HG03469 (cell line): Measurements from ENCODE around the gene PET100.

Experiments
- ATAC-seq: cut with Tn5 transposase; IDR thresholded peaks from one replicate; pipeline ENCODE4 v1.9.1; 2021; ENCODE audit warnings: mild to moderate bottlenecking, moderate library complexity, moderate number of reproducible peaks; ENCODE audit not compliant: unreplicated experiment

The PET100 gene

DNA sequence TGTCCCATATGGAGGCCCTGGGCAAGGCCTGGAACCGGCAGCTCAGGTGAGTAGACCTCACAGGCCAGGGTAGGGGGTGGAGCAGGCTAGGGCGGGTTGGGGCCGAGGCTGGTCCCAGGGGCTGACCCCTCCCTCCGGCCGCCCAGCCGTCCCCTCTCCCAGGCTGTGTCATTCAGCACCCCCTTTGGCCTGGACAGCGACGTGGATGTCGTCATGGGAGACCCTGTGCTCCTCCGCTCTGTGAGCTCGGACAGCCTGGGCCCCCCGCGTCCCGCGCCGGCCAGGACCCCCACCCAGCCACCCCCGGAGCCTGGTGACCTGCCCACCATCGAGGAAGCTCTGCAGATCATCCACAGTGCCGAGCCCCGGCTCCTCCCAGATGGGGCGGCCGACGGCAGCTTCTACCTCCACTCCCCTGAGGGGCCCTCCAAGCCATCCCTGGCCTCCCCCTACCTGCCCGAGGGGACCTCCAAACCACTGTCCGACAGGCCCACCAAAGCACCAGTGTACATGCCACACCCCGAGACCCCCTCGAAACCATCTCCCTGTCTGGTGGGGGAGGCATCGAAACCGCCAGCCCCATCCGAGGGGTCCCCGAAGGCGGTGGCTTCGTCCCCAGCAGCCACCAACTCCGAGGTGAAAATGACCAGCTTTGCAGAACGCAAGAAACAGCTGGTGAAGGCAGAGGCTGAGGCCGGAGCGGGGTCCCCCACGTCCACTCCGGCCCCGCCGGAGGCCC is 17.9 kb upstream of the PET100 start:
- no peak for ATAC-seq

DNA sequence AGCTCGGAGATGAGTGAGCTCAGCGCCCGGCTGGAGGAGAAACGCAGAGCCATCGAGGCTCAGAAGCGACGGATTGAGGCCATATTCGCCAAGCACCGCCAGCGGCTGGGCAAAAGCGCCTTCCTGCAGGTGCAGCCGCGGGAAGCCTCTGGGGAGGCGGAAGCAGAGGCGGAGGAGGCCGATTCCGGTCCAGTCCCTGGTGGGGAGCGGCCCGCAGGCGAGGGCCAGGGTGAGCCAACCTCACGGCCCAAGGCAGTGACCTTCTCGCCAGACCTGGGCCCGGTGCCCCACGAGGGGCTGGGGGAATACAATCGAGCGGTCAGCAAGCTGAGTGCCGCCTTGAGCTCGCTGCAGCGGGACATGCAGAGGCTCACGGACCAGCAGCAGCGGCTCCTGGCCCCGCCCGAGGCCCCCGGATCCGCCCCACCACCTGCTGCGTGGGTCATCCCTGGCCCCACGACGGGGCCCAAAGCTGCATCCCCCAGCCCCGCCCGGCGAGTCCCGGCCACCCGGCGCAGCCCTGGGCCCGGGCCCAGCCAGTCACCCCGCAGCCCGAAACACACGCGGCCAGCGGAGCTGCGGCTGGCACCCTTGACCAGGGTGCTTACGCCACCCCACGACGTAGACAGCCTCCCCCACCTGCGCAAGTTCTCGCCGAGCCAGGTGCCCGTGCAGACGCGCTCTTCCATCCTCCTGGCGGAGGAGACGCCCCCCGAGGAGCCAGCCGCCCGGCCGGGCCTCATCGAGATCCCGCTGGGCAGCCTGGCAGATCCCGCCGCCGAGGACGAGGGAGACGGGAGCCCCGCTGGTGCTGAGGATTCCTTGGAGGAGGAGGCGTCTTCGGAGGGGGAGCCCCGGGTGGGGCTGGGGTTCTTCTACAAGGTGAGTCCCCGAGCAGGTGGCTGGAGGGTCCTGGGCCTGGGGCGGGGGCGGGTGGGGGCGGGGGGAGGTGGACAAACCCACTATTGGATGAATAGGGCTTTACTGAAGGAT is 17.0 kb upstream of the PET100 start:
- ATAC-seq: no peak

DNA sequence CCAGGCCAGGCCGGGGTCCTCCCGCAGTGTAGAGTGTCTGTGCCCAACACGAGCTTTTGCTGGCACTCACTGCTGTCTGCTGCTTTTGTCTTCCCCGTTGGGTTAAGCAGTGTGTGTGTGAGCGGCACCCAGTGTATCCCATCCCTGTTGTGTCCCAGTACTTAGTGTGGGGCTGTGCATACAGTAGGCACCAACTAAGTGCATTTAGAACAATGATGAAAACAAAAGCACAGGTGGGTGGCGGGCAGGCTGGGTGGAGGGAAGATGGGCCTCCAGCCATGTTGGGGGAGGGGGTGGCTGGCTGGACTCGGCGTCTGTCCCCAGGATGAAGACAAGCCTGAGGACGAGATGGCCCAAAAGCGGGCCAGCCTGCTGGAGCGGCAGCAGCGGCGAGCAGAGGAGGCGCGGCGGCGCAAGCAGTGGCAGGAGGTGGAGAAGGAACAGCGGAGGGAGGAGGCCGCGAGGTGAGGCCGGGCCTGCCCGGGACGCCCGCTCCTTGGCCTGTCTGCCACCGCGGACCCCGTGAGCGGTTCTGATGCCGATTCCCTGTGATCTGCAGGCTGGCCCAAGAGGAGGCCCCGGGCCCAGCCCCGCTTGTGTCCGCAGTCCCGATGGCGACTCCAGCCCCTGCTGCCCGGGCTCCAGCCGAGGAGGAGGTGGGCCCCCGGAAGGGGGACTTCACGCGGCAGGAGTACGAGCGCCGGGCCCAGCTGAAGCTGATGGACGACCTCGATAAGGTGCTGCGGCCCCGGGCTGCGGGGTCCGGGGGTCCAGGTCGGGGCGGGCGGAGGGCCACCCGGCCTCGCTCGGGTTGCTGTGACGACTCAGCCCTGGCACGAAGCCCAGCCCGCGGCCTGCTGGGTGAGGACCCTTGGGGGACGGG is 14.5 kb upstream of the PET100 start:
- ATAC-seq: no peak

DNA sequence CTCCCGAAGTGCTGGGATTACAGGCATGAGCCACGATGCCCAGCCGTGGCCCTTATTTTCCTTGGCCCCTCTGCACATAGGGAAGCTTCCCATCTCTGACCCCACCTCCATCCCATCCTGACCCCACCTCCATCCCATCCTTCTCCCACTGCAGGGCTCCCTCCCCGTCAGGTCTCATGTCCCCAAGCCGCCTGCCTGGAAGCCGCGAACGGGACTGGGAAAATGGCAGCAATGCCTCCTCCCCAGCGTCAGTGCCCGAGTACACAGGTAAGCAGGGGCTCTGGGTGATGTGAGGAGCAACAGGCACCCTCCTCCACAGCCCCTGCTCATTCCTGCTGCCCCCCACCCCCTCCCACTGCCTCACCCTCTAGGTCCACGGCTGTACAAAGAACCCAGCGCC is 12.4 kb upstream of the PET100 start:
- no peak for ATAC-seq

DNA sequence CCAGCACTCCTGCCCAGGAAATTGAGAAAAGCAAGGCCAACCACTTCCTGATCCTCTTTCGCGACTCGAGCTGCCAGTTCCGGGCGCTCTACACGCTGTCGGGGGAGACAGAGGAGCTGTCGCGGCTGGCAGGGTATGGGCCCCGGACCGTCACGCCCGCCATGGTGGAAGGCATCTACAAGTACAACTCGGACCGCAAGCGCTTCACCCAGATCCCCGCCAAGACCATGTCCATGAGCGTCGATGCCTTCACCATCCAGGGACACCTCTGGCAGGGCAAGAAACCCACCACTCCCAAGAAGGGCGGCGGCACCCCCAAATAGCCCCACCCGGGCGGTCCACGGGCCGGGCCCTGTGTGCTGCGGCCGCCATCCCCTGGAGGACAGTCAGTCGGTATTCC is 11.9 kb upstream of the PET100 start:
- no peak for ATAC-seq

DNA sequence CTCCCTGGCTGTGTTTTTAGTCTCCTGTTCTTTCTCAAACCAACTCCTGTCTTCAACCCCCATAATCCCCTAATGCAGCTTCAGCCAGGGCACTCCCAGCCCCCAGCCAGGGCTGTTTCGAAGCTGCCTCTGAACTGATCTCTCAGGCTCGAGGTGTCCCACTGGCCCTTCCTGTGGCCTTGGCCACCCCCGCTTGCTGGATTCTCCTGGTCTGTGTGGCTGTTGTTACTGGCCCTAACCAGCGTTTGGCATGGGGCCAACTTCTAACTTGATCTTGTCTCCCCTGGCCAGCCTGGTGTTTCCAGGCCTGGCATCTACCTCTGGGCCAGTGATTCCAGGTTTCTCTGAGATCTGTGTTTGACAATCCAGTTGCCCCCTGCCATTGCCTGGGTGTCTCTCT is 11.2 kb upstream of the PET100 start:
- no peak for ATAC-seq

DNA sequence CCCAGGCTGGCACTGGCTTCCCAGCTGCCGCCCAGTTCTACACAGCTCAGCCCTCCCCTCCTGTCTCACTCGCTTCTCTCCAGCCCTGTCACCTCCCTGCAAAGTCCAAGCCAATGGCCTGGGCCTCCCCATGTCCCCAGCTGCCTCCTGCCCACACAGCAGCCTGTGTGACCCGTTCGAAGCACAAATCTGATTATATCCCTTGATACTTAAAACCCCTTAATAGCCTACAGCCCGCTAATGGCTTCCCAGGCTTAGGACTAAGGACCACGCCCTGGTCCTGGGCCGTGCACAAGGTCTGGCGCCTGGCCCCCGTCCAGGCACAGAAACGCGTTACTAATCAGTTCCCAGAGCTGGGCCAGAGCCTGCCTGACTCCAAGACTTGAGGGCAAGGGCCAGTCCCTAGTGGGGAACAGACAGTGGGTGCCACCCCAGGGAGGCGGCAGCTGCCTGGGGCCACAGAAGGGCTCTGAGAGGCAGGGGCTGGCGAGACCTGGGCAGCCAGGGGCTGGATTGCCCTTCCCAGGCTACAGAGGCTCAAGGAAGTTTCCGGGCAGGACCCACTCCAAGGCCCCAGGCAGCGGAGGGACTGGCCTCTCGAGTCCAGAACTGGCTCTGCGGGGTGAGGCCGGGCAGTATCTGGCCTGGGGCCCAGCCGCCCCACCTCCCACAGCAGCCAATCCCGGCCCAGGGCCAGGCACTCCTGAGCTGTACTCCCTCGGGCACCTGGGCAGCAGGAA is 10.7 kb upstream of the PET100 start:
- no peak for ATAC-seq

DNA sequence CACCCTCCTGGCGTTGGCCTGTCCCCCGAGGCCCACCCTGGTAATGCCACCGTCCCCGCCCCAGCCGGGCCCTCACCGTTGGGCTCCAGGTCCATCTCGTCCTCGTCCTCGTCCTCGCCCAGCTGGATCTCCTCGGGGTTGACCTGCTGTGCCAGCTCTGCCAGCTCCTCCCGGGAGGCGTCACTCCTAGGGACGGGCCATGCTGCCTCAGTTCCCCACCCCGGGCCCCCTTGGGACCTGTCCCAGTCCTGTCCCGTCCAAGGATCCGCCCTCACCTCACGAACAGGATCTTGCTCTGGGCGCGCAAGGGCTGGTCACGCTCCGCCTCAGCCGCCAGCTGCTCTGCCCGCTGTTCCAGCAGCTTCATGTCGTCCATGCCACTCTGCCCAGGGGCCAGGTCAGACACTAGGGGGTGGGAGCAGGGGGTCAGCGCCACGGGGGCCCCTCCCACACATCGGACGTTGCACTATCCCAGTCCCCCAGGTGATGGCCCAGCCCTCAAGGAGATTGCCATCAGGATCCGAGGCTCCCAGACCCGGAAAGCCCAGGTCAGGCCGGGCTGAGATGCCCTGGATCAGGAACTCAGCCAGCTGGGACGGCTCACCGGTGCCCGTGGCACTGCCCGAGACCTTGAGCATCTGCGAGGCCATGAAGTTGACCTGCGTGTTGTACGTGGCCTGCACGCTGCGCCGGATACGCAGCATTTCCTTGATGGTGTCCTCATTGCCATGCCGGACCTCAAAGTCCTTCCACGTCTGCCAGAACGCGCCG is 9.7 kb upstream of the PET100 start:
- ATAC-seq: no peak

DNA sequence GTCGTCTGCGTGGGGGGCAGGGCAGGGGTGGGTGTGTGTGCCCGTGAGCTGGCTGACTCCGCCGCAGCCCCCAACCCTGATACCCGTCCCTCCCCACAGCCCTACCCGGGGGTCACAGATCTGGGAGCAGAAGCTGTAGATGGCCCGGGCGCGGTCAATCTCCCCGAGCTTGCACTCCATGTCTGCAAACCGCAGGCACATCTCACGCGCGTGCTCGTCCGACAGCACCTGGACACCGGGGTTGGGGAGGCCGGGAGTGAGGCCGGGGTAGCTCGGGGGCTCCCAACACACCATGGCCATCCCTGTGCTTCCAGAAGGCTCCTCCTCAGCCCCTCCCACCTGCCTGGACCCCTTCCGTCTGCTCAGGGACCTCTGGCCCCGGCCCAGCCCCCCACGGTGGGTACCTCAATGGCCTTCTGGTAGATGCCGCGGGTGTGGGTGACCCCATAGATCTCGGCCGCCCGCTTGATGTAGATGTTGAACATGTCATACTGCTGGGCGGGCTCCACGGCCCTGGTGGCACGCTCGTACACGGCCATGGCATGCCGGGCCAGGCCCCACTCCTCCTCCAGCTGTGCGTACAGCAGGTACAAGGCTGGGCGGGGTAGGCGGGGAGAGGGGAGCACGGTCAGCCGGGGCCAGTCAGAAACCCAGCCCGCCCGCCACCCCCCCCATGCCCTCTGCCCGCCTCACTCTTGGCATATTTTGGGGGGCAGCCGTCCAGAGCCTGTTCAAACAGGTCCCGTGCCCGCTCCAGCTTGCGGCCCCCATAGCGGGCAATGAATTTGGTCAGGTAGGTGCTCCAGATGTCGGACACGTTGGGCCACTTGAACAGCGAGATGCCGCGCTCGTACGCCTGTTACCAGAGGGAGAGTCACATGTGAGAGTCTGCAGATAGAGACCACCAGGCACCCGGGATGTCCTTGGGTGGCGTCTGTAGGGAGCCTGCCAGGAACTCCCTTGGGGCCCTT is 8.9 kb upstream of the PET100 start:
- no peak for ATAC-seq

DNA sequence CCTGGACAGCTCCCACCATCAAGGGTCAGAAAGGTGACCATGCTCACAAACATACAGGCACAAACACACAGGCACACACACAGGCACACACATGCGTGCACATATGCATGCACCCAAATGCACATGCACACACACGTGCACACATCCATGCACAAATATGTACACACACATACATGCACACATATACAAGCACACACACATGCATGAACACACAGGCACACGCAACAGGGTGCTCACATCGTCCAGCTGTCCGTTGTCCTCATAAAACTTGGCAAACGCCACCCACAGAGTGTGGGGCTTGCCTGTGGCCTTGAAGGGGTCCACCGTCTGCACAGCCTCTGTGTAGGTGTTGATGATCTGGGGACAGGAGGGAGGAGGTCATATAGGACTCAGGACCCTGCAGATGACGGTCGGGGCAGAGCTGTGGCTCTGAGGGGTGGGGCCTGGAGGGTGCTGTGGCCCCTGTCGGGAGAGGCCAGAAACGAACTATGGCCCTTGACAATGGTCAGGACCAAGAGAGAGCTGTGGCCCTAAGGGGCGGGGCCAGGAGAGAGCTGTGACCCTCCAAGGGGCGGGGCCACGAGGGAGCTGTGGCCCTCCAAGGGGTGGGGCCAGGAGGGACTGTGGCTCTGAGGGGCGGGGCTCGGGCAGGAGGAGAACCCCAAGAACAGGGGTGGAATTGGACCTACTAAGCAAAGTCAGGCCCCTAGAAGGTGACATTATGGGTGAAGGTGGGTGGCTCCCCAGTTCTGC is 6.5 kb upstream of the PET100 start:
- ATAC-seq: no peak

DNA sequence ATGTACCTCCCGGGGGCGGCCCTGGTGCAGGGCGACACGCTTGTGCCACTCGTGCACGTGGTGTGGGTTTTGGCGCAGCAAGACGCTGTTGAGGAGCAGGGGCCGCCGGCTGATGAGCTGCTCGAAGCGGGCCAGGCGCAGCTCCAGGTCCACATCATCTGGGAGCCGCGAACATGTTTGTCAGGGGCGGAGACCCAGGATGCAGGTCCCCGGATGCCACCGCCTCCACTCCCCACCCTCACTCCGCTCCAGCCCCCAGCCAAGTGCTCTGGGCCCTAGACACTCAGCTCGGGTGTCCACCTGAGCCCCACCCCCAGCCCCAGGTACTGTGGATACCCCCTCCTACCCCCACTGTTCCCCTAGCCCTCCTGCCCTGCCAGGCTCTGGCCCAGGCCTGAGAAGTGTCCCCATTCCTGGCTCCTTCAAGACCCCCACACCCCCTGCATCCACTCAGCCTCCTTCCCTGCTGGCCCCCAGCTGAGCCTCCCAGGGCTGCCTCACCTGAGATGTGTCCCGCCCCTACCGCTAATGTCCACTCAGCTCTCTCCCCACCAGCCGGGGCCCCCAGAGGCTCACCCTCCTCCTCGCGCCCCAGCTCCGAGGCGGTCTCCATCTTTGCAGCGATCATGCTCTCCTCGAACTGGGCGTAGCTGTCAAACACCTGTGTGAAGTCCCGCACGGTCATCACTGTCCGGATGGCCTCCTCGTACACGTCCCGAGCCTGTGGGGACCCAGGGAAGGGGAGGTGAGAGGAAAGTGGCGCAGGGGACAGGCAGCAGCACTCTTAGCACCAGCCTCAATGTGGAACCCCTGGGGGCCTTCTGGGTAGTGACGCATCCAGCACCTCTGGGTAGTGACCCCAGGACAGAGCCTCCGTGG is 5.6 kb upstream of the PET100 start:
- ATAC-seq: no peak

DNA sequence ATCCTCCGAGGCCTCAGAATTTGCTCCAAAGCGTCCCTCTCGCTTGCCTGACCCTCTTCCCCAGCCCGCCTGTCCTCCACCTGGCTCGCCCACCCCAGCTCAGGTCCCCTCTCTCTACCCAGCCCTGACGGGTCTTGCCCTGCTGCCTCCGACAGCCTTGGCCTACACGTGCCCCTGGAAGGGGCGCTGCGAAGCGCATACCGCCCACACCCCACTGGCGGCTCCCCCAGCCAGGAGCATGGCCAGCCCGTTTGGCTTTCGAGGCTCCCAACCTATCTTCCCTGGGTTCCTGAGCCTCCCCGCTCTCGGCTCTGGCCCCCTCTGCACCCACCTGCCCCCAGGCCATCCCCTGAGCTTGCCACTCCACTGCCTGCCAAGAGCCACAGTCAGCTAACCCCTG is 4.8 kb upstream of the PET100 start:
- ATAC-seq: no peak

DNA sequence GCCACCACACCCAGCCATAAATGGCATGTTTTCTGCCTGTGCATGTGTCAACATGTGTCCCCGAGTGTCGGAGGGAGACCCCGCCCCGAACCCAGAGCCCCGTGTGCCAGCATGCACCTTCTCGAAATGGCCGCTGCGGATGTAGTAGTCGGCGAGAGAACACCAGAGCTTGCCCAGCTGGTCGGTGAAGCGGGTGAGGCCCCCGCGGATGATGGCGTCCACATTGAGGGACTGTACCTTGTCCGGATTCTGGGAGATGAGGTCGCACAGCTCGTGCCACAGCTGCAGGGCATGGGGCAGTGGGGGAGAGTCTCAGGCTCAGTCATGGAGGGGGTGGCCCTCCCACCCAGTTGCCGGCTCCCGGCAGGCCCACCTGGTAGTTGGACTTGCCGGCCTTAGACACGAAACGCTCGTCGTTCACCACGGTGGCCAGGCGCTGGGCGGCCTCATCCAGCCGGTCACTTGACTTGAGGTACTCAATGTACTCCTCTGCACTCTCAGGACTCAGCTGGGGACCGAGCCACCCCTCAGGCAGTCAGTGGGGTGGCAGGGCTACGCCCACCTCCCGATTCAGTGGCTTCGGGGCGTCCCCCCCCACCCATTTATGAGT is 3.7 kb upstream of the PET100 start:
- no peak for ATAC-seq

DNA sequence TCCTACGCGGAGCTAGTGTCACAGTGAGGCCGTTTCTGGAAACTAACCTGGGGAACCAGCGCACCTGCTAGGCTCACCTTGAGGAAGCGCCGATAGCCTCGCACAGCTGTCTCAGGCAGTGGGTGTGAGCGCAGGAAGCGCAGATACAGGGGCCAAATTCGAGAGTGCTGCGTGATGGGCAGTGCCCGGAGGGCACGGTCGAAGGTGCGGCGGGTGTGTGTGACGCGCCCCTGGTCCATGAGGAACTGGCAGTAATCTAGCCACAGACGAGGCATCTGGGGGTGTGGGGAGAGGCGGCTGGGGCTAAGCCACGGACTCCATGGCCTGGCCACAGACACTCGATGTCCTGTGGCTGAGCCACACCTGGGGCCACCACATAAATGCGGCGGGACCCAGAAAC is 2.4 kb upstream of the PET100 start:
- ATAC-seq: no peak

DNA sequence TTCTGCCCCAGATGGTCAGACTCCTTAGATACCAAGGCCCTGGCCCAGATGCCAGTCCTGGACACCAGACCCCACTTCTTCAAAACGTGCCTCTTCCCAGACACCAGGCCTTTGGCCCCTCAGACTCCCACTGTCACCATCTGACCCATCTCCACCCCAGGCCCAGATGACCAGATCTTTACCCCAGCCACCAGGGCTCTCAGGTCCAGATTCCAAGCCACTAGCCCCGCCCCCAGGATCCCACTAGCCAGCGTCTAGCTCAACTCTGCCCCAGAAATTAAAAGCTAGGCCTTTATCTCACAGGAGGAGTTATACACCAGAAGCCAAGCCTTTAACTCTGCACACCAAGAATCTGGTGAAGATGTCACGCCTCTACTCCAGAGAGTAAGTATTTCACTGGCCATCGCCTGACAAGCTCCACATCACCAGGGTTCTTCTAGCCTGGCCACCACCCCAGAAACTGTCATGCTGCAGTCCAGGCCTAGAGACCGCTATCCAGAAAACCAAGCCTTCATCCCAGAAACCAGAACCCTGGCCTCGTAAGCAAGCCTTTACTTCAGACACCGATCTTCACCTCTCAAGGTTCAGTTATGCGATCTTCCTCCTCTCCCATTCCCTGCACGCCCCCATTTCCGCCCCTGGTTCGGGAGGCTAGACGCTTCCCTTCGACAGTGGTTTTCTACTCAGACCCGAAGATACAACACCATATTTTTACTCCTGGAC is 843 bp upstream of the PET100 start:
- no peak for ATAC-seq

DNA sequence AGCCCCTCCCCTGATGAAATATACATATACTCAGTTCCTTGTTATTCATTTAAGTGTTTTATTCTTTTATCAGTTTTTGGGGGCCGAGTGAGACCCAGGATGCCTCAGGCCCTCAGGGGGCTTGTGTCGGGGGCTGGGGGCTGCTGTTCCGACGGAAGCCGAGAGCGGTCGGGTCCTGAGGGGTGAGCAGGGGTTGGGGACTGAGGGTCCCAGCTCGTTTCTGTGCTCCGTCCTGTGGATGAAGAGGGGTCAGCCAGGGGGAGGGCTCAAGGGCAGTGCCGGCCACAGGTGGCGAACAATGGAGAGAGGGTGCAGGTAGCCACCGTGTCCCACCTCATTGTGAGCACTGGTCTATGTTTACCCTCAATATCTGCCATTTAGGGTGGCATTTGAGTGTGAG is 2.0 kb downstream of the PET100 start:
- ATAC-seq: no peak
